Globus pallidus (tissue), 1 donor: ENCODE results near the gene DAPL1.

Experiments
- DNase-seq: peaks from one replicate; pipeline ENCODE4 v3.0.0-alpha.2; 2015; ENCODE audit warnings: low spot score

Gene DAPL1

DNA sequence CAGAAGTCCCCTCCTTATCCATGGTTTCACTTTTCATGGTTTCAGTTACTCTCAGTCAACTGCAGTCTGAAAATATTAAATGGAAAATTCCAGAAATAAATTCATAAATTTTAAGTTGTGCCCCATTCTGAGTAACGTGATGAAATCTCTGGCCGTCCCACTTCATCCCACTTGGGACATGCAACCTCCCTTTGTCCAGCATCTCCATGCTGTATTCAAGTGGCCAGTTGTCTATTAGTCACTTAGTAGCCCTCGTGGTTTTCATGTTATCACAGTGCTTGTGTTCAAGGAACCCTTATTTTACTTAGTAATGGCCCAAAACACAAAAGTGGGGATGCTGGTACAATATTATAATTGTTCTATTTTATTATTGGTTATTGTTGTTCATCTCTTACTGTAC is 18.0 kb upstream of the DAPL1 start:
- DNase-seq, result no peak

DNA sequence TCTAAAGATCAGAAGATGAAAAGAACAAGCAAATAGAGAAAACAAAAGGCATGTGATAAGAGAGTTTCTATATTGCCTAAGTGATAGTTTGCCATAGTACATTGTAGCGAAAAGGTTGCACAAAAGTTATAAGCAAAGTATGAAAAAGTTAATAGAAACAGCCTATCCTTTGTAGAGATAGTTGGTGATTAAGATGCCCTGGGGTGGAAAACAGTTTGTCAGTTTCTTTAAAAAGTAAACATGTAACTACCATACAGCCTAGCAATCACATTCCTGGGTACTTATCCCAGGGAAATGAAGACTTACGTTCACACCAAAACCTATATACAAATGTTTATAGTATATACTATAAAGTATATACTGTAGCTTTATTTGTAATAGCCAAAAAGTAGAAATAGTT is 16.9 kb upstream of the DAPL1 start:
- no peak for DNase-seq

DNA sequence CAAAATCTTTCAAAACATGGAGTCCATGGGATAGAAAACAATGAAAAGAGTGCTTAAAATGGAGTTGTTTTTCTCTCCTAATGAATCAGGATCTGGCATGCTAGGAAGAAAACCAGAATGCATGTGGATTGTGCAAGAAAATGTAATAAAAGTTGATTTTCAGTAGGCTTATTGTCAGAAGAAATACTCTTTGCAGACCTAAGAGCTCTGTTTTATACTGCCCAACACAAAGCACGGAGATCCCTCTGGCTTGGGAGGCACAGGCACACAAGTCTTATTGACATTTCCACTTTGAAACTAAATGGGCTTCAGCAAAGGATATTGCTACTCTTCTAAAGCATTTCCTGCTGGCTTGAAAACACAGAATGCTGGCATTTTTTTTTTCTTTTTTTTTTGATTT is 15.5 kb upstream of the DAPL1 start:
- DNase-seq, result no peak

DNA sequence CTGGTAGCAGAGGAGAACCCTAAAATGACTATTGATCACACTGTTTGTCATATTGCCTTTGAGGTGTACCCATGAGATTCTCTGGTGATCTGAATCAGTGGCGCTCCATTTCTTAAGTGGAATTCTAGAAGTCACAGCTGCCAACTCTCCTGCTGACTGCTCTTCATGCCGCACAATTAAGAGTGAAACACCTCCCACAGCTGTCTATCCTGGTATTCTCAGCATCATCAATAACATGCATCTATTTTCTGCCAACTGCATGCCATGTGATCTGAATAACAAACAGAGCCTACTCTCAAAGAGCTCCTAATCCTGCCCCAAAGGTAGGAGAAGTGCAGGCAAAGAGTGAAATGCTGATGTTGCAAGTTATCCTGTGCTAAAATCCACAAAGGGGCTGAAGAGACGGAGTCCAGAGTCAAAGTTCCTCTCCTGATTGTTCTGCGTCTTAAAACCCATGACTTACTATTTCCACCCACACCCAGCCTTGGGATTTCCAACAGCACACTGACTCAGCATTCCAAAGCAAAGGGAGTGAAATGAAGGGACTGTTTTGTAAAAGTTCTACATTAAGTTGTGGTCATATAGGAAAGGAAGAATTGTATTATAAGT is 13.7 kb upstream of the DAPL1 start:
- no peak for DNase-seq

DNA sequence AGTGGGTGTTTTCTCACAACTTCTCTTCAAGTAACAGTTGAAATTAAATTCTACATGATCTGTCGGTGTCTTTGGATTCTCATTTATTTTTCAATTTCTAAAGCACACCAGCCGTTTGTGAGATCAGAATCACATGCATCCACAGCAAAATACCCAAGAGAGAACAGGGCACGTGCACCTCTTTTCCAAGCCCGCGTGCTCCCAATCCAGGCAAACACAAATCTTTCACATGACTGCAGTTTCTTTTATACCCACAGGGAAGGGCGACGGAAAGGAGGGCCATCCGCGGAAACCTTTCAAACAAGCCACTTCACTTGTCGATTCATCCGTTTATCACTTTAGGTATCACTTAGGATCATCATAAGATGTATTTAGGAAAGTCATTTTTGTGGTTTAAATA is 13.0 kb upstream of the DAPL1 start:
- DNase-seq, result no peak

DNA sequence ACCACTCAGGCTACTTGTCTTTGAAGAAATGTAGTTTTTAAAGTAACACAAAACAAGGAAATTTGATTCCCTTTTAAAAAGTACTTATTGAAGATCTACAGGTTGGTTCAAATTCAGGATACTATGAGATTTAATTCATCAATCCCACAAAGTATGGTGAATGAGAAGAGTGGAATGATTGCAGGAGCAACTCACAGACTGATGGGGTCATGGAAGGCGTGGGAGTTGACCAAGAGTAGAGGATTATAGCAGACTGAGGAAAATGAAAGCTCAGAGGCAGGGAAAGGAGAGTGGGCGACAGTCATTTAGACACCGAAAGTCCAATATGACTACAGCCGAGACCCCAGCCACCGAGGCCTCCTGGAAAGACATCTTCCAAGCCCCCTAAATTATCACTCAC is 12.5 kb upstream of the DAPL1 start:
- DNase-seq, result no peak

DNA sequence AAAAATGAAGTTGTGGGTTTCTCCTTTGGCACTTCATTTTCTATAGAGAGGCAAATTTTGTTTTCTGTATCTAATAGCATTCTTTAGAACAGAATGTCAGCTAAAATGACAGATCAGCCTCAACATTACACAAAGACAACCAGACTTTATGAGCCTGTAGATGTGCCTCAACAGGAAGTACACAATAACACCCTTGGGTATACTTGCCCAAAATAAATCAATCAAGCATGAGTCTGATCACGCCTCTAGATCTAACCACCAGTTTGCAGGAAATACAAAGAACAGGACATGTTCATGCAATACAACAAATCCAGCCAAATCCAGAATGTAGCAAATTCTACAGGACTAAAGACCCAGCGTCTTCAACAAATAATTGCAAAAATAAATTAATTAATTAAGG is 11.2 kb upstream of the DAPL1 start:
- DNase-seq, result no peak

DNA sequence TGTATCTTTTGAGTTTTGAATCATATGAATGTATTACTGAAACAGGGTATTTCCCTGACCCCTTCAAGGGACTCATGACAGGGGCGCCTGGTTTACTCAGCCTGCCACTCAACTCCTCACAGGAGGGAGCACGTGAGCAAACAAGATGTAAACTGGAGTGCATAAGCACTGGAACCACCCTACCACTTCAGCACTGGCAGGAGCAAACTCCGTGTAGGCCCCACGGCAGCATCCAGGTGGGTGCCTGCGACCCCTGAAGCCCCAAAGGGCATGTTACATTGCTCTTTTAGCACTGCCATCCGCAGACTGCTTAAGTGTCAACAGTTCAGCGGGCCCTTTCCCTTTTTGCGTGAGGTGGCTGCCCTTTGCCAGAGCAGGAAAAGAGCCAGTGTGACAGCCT is 8.2 kb upstream of the DAPL1 start:
- DNase-seq, result no peak

DNA sequence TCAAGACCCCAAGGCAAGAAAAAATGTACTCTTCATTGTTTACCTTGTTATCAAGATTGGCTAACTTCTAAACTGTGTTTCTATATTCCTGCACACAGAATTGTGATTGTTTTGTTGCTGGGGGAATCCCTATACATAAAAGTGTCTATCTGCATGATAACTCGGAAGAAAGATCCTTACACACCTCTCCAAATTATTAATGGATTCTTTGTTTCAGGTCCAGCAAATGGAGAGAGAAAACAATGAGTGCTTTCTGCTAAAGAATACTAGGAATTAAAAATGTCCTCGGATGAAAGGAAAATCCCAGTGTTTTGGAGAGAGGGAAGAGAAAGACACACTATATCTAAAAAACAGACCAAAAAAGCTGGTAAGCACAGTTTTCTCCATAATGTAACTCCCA is 6.2 kb upstream of the DAPL1 start:
- no peak for DNase-seq

DNA sequence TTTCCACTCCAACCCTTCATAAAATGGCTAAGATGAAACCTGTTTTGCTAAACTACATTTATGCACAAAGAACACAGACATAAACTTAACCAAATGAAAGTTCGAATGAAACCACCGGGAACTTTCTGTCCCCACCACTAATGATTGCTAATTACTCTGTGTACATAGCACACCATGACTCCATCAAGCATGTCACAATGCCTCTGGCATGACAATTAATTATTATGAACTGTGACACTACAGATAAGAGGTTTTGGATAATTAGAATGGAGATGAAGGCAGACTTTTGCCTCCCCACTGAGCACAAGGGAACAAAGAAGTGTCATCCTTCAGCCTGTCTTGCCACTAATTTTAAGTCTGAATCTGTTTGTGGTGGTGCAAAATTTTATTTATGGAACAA is 1.5 kb downstream of the DAPL1 start:
- DNase-seq, result no peak

DNA sequence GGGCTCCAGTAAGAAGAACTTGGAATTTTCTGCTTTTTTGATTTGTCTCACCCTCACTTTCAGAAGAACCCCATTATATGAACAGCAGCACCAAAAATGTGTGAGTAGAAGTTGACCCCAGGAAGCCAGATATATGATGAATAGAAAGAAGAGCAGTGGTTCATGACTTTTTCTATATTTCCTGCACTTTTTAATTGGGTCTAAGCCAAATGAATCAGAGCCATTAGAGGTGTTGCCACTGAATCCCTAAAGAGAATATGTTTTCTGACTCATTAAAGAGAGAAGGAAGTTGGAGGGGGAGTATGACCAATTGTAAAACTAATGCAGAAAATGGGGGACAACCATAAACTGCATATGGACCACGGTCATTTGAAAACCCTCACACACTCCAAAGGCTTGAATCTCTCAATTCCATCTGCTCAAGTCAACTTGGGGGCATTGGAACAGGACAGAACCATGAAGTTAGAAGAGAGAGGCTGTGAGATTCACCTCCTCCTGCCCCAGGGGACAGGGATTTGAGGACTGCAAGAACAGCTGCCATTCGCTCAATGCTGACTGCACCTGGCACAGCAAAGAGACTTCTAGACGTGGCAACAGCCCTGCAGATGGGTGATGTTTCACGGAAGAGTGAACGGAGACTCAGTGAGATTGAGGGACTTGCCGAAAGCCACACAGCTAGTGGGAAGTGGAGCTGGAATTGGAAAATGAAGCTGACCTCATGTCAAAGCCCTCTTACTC is 3.0 kb downstream of the DAPL1 start:
- no peak for DNase-seq

DNA sequence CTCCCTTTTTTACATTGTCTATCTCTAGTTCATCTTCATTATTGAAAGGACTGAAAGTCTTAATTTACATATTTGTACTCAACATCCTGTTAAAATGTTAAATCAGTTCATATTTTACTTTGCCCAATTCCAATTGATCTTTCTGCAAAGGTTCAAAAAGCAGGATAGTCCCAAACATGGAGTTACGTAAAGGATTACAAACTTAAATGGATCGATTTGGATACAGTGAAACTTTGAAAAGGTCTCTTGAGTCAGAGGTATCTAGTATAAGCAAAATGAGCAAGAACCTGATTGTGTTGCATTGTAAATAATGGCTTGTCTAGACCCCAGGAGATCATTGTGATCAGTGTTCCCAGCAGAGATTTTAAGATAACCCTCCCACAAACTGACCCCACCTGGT is 4.1 kb downstream of the DAPL1 start:
- no peak for DNase-seq

DNA sequence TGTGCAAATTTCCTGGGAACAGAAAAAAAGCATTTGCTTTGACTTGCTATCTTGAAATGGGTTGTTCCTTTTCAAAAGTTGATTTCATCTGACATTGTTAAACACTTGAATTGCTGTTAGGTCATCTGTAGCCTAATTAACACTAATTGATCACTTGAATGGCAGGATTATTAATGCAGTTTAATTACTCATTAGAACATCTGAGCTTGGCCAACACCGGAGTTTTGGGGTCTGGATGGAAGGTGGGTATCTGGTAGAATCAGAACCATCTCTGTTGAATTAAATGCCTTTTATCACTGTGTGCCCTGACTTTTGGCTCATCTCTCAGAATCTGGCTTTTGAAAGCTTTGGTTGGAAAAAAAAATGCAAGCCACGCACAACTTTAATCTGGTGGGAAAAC is 8.4 kb downstream of the DAPL1 start:
- no peak for DNase-seq

DNA sequence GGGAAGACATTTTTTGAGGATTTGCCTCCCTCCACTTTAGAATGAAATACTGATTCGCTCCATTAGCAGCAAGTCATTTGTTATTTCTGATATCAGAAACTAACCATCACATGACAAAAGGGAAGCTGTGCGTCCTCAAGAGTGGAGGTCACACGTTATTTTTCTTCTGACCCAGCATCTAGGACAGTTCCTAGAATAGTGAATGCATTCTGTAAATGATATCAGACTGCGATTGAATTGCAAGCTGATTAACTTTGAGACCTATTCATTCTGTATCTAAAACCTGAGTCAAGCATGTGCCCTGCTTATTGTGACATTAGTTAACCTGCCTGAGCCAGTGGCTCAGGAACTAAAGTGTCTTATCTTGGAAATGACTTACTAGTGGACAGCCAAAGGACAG is 10.1 kb downstream of the DAPL1 start:
- DNase-seq, result no peak

DNA sequence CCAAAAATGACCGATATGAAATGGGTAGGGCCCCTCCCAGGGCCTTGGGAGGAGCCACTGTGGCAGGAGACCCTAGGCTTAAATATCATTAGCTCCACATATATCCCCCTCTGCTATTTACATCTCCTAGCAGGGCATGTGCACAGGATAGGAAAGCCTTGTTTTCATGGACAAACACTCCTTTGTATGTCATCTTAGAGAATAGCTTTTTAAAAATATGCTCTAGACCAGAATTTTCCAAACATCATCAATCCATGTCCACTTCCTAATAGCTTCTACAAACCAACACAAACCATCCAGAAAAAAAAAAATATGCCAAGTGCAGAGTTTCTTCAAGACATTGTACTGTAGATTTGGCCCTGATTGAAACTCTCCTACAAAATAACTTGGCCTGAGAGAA is 10.8 kb downstream of the DAPL1 start:
- DNase-seq, result peak; percentile 10

DNA sequence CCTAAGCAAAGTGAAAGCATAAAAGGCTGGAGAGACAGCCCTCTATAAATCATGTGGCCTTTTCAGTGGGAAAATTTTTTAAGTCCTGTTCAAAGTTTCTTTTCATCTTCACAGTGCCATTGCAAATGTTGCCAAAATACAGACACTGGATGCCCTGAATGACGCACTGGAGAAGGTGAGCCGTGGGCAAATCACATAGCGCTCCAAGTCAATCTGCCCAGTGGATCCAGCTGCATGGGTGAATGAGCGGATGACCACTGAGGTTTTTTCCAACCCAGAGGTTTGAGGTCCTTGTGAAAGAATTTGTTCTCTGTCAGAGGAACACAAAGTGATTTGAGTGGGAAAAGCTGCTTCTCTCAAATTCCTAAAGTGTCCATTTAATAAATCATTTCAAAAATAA is 11.8 kb downstream of the DAPL1 start:
- no peak for DNase-seq

DNA sequence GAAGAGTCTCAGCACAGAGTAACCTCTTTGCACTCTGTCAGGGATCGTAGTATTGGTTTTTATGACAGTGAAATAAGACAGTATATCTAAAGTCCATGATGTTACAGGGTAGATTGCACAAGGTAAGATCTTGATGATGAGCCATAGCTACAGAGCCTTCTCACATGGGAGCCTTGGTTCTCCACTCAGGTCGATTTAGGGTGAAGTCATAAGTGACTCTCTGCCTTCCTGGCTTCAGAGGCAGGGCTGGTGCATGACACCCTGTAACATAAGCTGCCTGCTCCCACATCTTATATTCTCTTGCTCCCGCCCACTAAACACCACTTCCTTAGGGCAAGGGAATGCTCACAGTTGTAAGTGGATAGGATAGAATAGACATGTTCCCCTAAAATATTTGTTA is 13.3 kb downstream of the DAPL1 start:
- no peak for DNase-seq

DNA sequence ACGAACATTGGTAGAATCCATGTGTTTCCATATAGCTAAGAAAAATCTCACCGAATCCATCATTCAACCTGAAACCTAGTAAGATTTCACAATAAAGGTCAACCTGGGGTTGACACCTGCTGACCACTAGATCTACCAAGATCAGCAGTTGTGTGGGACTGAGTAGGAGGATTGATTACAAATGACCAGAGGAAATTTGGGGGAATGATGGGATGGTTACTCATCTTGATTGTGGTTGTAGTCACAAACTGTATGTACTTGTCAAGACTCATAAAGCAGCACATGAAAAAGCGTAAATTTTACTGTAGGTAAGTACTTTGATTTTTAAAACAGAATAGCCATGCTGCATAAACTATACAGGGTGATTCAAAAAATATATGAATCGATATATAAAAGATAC is 14.7 kb downstream of the DAPL1 start:
- no peak for DNase-seq

DNA sequence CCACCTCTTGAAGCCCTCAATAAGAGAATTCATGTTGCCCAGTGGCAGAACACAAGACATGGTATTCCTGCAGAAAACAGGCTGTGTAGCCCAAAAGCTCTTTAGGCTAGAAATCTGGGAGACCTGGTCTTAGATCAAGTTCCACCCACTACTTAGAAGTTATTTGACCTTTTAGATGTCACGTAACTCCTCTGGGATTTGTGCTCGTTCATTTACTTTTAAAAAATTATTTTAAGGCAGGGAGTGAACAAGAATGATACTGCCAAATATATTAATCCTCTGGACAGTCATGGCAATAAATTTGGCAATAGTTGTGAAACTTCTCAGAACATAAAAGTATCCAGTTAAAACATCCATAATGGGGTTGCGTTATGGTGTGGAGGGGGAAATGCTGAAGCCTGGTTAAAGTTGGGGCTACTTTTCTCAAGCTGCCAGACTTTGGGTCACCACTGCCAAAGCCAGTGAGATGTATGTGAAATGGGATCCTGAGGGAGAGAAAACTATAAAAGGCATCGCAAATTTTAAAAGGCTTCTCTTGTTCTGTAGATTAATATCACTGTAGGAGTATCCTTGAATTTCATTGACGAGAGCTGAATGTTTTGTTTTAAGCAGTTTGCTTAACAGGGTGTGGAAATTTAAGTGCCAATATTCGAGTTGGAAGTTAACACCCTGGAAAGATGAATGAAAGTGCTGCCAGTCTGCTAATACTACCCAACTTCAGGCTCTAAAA is 15.8 kb downstream of the DAPL1 start:
- DNase-seq, result no peak

DNA sequence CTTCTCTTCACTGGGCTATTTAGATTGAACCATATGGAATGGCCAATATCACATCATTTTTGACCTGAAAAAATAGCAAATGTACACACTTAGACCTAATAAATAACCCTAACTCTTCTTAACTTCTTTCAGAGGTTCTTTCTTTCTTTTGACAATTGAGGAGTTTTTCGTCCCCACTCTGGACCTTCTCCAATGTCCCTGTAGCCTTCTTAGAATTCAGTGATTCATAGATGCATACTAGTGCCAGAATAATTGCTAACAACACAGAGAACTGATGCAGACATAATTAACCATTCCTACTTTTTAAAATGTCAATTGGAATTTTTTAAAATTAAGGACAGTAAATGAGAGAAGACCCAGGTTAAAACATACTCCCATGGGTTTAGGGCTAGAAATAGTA is 20.0 kb downstream of the DAPL1 start:
- DNase-seq, result no peak

DNA sequence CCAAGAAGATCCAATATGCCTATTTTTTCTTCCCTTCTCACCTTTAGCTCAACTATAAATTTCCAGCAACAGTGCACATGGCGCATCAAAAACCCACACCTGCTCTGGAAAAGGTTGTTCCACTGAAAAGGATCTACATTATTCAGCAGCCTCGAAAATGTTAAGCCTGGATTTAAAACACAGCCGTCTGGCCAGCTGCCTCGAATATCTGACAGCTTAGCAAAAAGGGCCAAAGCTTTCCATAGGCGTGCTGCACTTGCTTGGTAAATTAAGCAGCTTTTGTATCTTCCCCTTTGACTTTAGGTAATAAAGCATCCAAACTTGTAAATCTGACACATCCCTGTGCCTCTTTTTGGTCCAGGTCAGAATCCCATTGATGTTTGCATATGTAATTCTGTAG is 20.5 kb downstream of the DAPL1 start:
- DNase-seq, result no peak

DNA sequence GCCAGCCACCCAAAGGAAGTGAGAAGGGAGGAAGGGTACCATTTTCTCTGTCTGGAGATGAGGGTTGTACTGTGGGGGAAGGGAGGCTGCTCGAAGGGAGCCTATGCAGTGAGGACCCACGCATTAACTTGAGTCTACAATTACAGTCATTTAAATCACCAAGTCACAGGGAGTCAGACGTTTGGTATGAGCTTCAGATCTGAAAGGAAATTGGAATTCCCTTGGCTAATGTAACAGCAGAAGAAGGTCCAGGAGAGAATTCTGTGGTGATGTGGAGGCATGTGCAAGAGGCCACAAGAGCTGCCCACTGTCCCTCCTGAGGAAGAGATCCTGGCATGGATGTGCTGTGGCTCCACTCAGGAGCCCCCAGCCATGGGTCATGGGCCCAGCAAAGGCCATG is 22.5 kb downstream of the DAPL1 start:
- DNase-seq, result no peak

DNA sequence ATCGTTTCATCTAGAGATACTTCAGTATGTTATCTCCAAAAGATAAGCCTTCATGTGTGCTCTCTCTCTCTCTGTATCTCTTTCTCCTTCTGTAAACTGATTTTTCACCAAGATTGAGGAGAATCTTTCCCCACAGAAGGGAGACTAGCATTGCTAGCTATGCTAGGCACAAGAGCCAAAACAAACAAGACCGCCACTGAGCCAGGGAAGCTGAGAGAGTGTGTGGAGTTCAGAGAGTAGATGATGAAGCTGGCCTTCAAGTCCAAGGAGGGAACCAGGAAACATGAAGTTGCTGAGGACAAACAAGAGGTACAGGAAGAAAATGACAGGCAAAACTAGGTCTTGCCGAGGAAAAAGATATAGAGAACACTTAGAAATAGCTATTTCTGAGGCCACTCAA is 23.4 kb downstream of the DAPL1 start:
- no peak for DNase-seq

DNA sequence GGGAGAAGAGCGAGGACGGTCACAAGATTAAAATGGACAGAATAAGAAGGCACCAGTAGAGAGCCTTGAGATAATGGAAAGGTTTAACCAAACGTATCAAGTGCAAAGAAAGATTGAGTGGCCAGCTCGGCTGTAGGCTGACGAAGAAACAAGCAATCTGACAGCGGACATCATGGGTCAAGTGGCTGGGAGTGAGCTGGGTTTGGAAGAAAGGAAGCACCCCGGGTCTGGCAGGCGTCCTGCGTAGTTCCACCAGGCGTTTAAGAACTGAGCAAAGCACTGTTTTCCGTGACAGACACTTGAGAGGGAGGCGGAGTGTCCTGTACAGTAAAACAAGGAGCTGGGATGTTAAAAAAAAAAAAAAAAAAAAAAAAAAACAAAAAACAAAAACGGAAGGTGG is 27.1 kb downstream of the DAPL1 start:
- DNase-seq, result no peak
